HL-60 (cell line): ENCODE data around the gene DHFR.

ENCODE experiments used
- DNase-seq, 2 experiments: peaks; one replicate each; pipeline ENCODE4 v3.0.0-alpha.2; 2010 to 2020; ENCODE audit warnings: low read depth in 1 of 2, low spot score in 1 of 2
- H3K27ac ChIP-seq: fragments of 250-450 bp; sonication (Bioruptor Pico); replicated peaks from 2 replicates; pipeline ENCODE4 v1.5.1; 2020; ENCODE audit warnings: mild to moderate bottlenecking, moderate library complexity
- H3K27me3 ChIP-seq: fragments of 250-450 bp; sonication (Bioruptor Pico); 2 replicates; pipeline ENCODE4 v1.5.1; 2021; ENCODE audit warnings: mild to moderate bottlenecking, moderate library complexity; ENCODE audit not compliant: insufficient read depth, poor library complexity, severe bottlenecking
- H3K4me3 ChIP-seq: replicated peaks from 2 replicates; pipeline ENCODE4 v1.5.1; 2011; ENCODE audit warnings: mild to moderate bottlenecking, control low read depth, low read length; ENCODE audit not compliant: insufficient read depth
- CTCF ChIP-seq: IDR thresholded peaks from one replicate; pipeline ENCODE4 v1.5.1; 2011; ENCODE audit warnings: low read length, control low read depth, inconsistent platforms; ENCODE audit not compliant: insufficient read depth
- GABPA ChIP-seq: IDR thresholded peaks from 2 replicates; pipeline ENCODE4 v1.6.1; 2012; ENCODE audit warnings: low read depth
- POLR2AphosphoS5 ChIP-seq: IDR thresholded peaks from 2 replicates; pipeline ENCODE4 v1.6.1; 2012; ENCODE audit warnings: low read depth
- SPI1 ChIP-seq: IDR thresholded peaks from 2 replicates; pipeline ENCODE4 v1.6.1; 2012; ENCODE audit warnings: low read depth, mild to moderate bottlenecking, borderline replicate concordance
- TF ChIP-seq, protein P1 (sequence below): IDR thresholded peaks from 2 replicates; pipeline ENCODE4 v1.6.1; 2012; ENCODE audit warnings: low read depth; ENCODE audit not compliant: insufficient replicate concordance

The DHFR gene

GRCh38 chr5:80676706-80677105, 21.9 kb upstream of the DHFR start:
- no peaks in the 10 kb centered on the region for H3K27me3 ChIP-seq
- no peak overlapping the region for H3K4me3 ChIP-seq
- DNase-seq: no peak
- TF ChIP-seq SPI1: no peak
- no peak for TF ChIP-seq CTCF
- TF ChIP-seq, protein P1, sequence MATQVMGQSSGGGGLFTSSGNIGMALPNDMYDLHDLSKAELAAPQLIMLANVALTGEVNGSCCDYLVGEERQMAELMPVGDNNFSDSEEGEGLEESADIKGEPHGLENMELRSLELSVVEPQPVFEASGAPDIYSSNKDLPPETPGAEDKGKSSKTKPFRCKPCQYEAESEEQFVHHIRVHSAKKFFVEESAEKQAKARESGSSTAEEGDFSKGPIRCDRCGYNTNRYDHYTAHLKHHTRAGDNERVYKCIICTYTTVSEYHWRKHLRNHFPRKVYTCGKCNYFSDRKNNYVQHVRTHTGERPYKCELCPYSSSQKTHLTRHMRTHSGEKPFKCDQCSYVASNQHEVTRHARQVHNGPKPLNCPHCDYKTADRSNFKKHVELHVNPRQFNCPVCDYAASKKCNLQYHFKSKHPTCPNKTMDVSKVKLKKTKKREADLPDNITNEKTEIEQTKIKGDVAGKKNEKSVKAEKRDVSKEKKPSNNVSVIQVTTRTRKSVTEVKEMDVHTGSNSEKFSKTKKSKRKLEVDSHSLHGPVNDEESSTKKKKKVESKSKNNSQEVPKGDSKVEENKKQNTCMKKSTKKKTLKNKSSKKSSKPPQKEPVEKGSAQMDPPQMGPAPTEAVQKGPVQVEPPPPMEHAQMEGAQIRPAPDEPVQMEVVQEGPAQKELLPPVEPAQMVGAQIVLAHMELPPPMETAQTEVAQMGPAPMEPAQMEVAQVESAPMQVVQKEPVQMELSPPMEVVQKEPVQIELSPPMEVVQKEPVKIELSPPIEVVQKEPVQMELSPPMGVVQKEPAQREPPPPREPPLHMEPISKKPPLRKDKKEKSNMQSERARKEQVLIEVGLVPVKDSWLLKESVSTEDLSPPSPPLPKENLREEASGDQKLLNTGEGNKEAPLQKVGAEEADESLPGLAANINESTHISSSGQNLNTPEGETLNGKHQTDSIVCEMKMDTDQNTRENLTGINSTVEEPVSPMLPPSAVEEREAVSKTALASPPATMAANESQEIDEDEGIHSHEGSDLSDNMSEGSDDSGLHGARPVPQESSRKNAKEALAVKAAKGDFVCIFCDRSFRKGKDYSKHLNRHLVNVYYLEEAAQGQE: no peak
- TF ChIP-seq GABPA: no peak
- TF ChIP-seq POLR2AphosphoS5: no peak
- H3K27ac ChIP-seq: no peak overlapping the region

- no peak overlapping the region for H3K4me3 ChIP-seq
- TF ChIP-seq GABPA: no peak
- TF ChIP-seq CTCF: peak; percentile 50
- H3K27ac ChIP-seq: no peak overlapping the region
- no peaks in the 10 kb centered on the region for H3K27me3 ChIP-seq
- DNase-seq: peak in 1 of 2 experiments; percentile 57
Measured at GRCh38 chr5:80672140-80672736, 17.5 kb upstream of the DHFR start.

- no peak for TF ChIP-seq POLR2AphosphoS5
- Histone ChIP-seq H3K27ac (no peak overlapping the region), H3K27me3 (no peaks in the 10 kb centered on the region), H3K4me3 (no peak overlapping the region)
- DNase-seq: no peak
Measured at GRCh38 chr5:80668016-80668969, 13.5 kb upstream of the DHFR start.

- DNase-seq: no peak
- no peak overlapping the region for H3K27ac ChIP-seq
- no peaks in the 10 kb centered on the region for H3K27me3 ChIP-seq
- H3K4me3 ChIP-seq: no peak overlapping the region
- TF ChIP-seq CTCF (no peak), GABPA (no peak), SPI1 (no peak), POLR2AphosphoS5 (no peak)
- TF ChIP-seq, protein P1: no peak
Measured at GRCh38 chr5:80667384-80667783, 12.6 kb upstream of the DHFR start.
